ENCODE results near the gene TPM2. TPM values are rescaled to one million over a fixed set of nuclear protein-coding genes. Genes with fewer than 3 reads are reported as not detected.

The TPM2 gene
- total and polyA plus RNA-seq, 7 donors: 49.9 to 8,131 (median 3,590) TPM

- H3K9me3 ChIP-seq: no peaks in the 10 kb centered on the region
- H3K4me3 ChIP-seq: peak overlapping the region; percentile 80 to 86 (median 82)
- peak in 1 of 2 donors; percentile 20 for TF ChIP-seq POLR2A (IDR thresholded peaks at IDR 0.05)
- peak in 1 of 4 donors; percentile 7 for TF ChIP-seq EP300 (IDR thresholded peaks at IDR 0.05)
- no peak for TF ChIP-seq POLR2AphosphoS5 (IDR thresholded peaks at IDR 0.05)
- TF ChIP-seq CTCF (IDR thresholded peaks at IDR 0.05): no peak
- intact Hi-C loops (cut with DNase I): loop anchor here (5.0 kb wide), 1 partner anchor 124 kb away; the partner anchor contains the start of gene TESK1
- H3K27me3 ChIP-seq: no peaks in the 10 kb centered on the region
- H3K36me3 ChIP-seq: peaks cover 7 to 23% (median 20%) of the 10 kb centered on the region in 4 donors
- WGBS, 2 donors: 1% methylated on average over 47 of the region's 47 CpGs
- no peak for DNase-seq
- H3K4me1 ChIP-seq: peaks cover 0 to 70% (median 61%) of the 10 kb centered on the region in 4 donors
- peak overlapping the region; percentile 97 to 99 (median 98) for H3K27ac ChIP-seq
Observed at GRCh38 chr9:35731415-35732184, 41.9 kb upstream of the TPM2 start.

GRCh38 chr9:35730486-35730854 is 40.7 kb upstream of the TPM2 start:
- Histone ChIP-seq H3K4me1 (peaks cover 0 to 76% (median 72%) of the 10 kb centered on the region in 4 donors), H3K27me3 (no peaks in the 10 kb centered on the region), H3K27ac (peak overlapping the region; percentile 97 to 99 (median 98)), H3K9me3 (no peaks in the 10 kb centered on the region), H3K36me3 (peaks cover 0 to 14% (median 11%) of the 10 kb centered on the region in 4 donors), H3K4me3 (peak overlapping the region; percentile 80 to 86 (median 82))
- no peak for TF ChIP-seq POLR2A (IDR thresholded peaks at IDR 0.05)
- DNase-seq: no peak
- intact Hi-C loops (cut with DNase I): loop anchor here (1.0 to 5.0 kb wide), 2 partner anchors 72 to 123 kb away; partner anchors contain the start of genes CCDC107, RMRP and TESK1
- 82 to 93% methylated on average over 2 of the region's 2 CpGs for WGBS, 2 donors

- DNase-seq: peak; percentile 82
- Histone ChIP-seq H3K9me3 (no peaks in the 10 kb centered on the region), H3K27me3 (no peaks in the 10 kb centered on the region), H3K36me3 (peaks cover 5 to 14% (median 11%) of the 10 kb centered on the region in 4 donors), H3K4me3 (peak overlapping the region; percentile 80 to 86 (median 82)), H3K4me1 (peaks cover 0 to 80% (median 76%) of the 10 kb centered on the region in 4 donors), H3K27ac (peak overlapping the region; percentile 97 to 99 (median 98))
- WGBS, 2 donors: 26 to 53% methylated on average over 6 of the region's 6 CpGs
- intact Hi-C loops (cut with DNase I): loop anchor here (1.0 to 5.0 kb wide), 2 partner anchors 72 to 123 kb away; partner anchors contain the start of genes CCDC107, RMRP and TESK1
- TF ChIP-seq POLR2AphosphoS5 (IDR thresholded peaks at IDR 0.05) (peak; percentile 52 to 88 (median 76)), CTCF (IDR thresholded peaks at IDR 0.05) (peak; percentile 62 to 83 (median 72)), EP300 (IDR thresholded peaks at IDR 0.05) (no peak), POLR2A (IDR thresholded peaks at IDR 0.05) (peak; percentile 29 to 66)
Observed at GRCh38 chr9:35729700-35730485, 40.2 kb upstream of the TPM2 start.

- Histone ChIP-seq H3K27me3 (no peaks in the 10 kb centered on the region), H3K9me3 (no peaks in the 10 kb centered on the region), H3K36me3 (peaks cover 13 to 16% (median 16%) of the 10 kb centered on the region in 4 donors), H3K4me3 (peak overlapping the region; percentile 80 to 86 (median 82)), H3K4me1 (peaks cover 0 to 77% (median 72%) of the 10 kb centered on the region in 4 donors), H3K27ac (peak overlapping the region; percentile 97 to 99 (median 98))
- TF ChIP-seq POLR2A (IDR thresholded peaks at IDR 0.05) (no peak), CTCF (IDR thresholded peaks at IDR 0.05) (no peak), POLR2AphosphoS5 (IDR thresholded peaks at IDR 0.05) (peak in 1 of 4 donors; percentile 5), EP300 (IDR thresholded peaks at IDR 0.05) (no peak)
- no peak for DNase-seq
- intact Hi-C loops (cut with DNase I): no loop called here
- 59 to 82% methylated on average over 3 of the region's 3 CpGs for WGBS, 2 donors
Observed at GRCh38 chr9:35729101-35729500, 39.4 kb upstream of the TPM2 start.

All from sigmoid colon (tissue), 7 donors.